GM18505 (cell line): Measurements from ENCODE around the gene SLC8A2.
A peak's percentile ranks its signal among the peaks of the same experiment; 100 is the strongest.

ENCODE experiments used
- ATAC-seq: cut with Tn5 transposase; IDR thresholded peaks from one replicate; pipeline ENCODE4 v1.9.1; 2021; ENCODE audit not compliant: unreplicated experiment
- POLR2A ChIP-seq: IDR thresholded peaks from 4 replicates; pipeline ENCODE4 v1.6.1; 2011; ENCODE audit warnings: borderline replicate concordance; ENCODE audit not compliant: insufficient read depth, insufficient read length; ENCODE audit errors: extremely low read depth

The SLC8A2 gene

DNA sequence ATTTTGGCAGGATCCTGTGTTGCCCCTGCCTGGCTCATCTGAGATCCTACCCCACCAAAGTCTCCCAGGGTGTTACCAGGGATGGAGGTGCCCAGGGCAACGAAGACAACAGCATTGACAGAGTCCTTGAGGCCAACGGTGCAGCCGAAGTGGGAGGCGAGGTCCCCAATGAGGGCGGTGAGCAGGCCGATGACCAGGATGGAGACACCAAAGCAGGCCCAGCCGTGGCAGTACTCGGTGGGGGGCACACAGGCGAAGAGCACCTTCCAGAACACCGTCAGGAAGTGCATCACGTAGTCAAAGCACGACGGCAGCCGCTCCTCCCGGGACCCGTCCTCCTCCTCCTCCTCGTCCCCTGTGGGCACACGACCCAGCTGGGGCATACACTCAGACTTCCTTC lies 39.6 kb downstream of the SLC8A2 start:
- ATAC-seq = no peak
- TF ChIP-seq POLR2A = no peak

DNA sequence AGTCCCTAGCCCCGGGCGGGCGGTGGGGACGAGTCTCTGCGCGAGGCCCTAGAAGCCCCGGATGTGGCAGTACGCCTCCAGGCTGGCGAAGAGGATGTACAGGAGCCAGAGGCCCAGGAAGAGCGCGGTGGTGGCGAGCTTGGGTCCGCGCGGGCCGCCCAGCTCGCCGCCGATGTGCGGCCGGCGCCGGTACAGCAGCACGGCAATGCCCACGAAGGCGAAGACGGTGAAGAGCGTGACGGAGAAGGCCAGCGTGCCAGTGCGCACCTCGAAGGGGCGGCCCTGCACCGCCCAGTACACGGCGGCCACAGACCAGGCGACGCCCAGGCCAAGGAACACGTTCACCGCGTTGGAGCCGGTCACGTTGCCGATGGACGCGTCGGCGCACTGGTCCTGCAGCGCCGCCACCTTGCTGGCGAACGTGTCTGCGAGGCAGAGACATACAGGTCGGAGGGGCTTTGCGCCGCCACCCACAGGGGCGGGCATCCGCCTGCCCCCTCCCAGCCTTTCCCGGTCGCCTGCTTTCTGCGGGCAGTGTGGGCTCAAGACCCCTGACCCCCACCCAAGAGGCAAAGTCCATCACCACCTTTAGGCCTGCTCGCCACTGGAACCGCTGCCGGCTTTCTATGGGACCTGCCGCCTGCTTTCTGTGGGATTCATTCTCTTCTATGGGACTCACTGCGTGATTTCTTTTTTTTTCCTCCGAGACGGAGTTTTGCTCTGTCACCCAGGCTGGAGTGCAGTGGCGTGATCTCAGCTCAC lies 41.5 kb downstream of the SLC8A2 start:
- no peak for ATAC-seq
- no peak for TF ChIP-seq POLR2A

DNA sequence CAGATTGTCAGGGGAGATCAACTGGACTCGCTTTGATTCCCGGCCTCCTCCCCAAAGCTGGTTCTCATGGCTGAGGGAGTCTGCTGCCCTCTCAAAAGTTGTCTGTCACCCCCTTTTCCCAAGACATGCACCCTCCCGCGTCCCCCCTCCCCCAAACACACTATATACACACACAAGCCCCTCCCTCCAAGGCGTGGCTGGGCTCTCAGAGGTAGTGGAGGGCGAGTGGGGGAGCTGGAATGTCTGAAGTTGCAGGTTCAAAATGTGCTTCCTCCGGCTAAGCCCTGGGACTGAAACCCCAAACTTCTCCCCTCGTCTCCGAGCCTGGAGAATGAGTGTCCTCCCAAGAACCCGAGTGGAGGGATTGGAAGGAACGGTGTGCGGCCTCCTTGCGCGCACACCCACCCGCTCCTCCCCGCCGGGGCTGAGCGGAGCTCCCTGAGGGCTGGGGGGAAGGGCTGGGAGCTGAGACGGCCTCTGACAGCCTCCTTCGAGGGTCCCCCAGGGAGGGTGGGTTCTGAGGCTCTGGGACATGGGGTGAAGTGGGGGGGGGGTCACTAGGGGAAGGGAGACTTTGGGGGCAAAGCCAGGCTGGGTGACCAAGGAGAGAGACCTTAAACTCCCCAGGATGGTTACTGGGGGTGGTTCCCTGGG lies 42.4 kb downstream of the SLC8A2 start:
- TF ChIP-seq POLR2A = no peak
- ATAC-seq = no peak

DNA sequence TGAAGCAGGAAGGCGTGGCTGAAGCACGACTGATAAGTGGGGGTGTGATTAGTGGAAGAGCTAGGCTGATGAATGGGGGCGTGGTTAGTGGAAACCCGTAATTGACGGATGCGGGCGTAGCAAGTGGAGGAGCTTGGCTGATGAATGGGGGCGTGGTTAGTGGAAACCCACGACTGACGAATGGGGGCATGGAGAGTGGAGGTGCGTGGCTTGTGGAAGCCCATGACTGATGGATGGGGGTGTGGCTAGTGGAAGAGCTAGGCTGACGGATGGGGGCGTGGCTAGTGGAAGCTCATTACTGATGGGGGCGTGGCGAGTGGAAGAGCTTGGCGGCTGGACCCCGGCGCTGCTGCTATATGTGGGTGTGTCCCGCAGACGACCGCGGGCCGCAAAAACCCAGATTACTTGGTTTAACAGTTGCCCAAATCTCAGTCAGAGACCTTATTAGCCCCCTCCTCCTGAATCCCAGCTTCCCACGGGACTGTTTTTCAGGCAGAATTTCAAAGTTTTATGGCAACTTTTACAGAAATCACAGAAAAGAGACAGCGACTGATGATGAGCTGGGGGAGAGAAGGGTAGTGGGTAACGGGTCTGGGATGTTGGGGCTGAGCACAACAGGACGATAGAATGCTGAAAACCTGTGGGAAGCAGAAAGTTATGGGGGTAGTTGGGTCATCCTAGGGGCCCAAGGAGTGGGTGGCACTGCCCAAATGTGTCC lies 43.4 kb downstream of the SLC8A2 start:
- TF ChIP-seq POLR2A = no peak
- no peak for ATAC-seq

DNA sequence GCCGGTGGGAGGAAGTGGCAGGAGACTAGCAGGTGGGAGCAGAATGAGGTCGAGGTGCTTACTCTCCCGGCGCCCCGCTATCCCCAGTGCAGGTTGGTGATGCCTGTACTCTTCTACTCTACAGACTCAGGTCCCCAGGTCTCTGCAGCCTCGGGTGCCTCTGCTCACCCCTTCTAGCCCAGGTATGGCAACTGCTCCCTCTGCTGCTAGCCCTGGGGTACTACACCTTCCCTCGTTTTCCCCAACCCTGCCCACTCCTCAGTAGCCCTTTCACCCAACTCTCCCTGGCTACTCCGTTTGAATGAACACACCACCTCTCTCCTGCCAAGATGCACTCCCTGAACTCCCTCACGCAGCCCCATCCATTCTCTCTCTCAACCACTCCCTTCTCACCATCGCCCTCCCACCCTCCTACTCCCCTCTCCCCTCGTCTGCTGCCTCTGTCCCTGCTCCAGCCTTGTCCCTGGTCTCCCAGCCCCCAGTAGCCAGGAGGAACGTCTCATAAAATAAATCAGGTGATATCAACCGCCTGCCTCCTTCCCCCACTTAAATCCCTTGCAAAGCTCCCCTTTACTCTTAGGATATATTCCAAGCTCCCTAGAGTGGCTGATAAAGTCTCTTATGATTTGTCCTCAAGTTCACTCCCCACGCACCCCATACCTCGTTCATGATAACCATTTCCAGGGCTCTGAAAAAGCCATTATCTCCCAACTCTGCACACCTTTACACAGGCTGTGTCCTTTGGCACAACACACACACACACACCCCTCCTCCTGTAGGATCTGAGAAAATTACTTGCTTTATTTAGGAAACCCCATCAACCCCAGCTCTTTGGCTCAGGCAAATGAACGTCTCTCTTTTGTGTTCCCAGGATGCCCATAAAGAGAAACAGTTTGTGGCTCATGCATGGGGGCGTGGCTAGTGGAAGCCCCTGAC lies 44.2 kb downstream of the SLC8A2 start:
- TF ChIP-seq POLR2A = no peak
- peak; percentile 47 for ATAC-seq

DNA sequence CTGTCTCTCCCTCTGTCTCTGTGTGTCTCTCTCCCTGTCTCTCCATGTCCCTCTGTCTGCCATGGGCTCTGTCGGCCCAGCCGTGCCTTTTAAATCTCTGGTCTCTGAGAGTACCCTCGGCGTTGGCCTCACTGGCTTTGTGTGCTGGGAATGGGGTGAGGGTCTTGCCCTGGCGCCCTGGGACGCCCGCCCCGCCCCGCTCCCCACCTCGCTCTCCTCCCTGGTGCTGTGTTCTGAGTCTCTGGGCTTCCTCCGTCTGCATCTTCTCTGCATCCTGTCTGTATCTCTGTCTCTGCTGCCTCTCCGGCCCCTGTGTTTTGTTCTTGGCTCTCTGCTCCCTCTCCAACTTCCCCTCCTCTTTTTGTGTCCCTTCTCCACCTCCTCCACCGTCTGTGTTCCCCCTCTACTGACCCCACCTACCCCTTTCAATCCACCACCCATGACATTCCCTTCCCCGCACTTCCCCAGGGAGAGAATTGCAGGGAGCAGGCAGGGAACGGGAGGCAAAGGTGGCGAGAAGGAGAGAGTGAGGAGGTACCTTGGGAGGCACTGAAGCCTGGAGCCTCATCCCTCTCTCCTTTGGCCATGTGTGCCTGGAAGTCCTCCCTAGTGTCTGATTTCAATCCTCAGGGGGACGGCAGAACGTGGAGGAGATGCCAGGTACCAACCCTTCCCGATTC lies 48.4 kb downstream of the SLC8A2 start:
- no peak for ATAC-seq
- TF ChIP-seq POLR2A = no peak

DNA sequence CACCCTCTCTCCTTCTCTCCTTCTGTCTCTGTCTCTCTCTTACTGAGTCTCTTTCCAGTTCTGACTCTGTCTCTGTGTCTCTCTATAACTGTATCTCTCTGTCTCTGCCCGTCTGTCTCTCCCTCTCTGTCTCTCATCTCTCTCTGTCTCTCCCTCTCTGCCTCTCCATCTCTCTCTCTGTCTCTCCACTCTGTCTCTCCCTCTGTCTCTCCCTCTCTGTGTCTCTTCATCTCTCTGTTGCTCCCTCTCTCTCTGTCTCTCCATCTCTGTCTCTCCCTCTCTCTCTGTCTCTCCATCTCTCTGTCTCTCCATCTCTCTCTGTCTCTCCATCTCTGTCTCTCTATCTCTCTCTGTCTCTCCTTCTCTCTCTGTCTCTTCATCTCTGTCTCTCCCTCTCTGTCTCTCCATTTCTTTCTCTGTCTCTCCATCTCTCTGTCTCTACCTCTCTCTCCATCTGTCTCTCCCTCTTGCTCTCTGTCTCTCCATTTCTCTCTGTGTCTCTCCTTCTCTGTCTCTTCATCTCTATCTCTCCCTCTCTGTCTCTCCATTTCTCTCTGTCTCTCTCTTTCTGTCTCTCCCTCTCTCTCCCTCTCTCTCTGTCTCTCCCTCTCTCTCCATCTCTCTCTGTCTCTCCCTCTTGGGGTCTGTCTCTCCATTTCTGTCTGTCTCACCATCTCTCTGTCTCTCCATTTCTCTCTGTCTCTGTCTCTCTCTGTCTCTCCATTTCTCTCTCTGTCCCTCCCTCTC lies 49.1 kb downstream of the SLC8A2 start:
- no peak for ATAC-seq
- no peak for TF ChIP-seq POLR2A

DNA sequence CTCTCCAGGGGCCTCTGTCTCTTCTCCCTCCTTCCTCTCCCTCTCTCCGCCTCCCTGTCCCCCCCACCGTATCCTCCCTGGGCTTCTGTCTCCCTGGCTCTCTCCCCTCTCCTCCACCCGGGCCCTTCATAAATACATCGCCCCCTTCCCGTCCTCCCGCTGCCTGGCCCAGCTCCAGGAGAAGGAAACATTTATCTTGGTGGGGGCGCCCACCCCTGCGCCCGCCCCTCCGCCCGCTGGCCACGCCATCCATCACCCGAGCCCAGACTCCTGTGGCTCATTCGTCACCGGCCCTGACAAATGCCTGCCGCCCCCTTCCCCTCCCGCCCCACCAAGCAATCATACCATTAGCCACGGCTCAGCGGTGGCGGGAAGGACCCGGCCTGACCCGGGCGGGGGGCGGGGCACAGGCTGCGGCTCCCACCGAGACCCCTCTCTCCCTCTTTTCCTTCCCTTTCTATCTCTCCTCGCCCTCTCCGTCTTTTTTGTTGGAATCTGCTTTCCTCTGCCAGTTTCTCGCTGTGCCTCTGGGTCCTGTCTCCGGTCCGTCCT lies 49.8 kb downstream of the SLC8A2 start:
- ATAC-seq = no peak
- no peak for TF ChIP-seq POLR2A

DNA sequence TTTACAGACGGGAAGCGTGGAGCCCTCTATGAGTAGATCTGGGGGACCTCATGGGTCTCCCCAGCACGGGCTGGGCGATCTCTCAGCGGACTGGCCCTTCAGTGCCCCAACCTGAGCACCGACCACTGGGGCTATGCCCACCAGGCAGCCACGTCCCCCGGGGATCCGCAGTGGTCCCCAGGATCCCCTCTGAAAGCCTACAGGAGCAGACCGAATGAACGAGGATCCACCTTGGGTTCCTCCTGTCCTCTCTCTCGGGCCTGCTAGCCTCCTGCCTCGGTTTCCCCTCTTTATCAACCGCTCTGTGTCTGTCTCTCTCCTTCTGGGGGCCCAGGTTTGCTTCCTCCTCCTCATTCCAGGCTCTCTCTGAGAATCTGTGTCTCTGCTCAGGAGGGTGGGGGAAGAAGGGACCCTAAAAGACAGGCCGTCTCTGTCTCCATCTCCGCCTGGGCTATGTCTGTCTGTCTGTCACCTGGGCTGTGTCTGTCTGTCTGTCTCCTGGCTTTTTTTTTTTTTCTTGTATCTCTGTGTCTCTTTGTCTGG lies 50.4 kb downstream of the SLC8A2 start:
- ATAC-seq = no peak
- no peak for TF ChIP-seq POLR2A

DNA sequence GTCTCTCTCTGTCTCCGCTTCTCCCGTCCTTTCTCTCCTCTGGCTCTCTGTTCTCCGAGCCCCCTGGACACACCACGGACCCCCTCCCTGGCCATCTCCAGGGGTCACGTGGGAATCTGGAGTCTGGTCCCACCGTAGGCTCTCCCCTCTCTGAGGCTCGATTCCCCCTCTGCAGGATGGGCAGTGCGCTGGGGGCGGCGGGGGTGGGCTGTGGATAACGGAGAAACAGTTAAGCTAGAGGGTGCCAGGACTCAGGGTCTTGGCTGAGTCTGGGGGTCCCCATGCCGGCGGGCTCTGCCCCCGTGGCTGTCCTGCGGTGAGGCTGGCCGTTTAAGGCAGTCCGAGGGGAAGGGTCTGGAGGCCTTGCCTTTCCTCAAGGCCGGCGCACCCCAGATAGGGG lies 51.9 kb downstream of the SLC8A2 start:
- no peak for TF ChIP-seq POLR2A
- no peak for ATAC-seq

DNA sequence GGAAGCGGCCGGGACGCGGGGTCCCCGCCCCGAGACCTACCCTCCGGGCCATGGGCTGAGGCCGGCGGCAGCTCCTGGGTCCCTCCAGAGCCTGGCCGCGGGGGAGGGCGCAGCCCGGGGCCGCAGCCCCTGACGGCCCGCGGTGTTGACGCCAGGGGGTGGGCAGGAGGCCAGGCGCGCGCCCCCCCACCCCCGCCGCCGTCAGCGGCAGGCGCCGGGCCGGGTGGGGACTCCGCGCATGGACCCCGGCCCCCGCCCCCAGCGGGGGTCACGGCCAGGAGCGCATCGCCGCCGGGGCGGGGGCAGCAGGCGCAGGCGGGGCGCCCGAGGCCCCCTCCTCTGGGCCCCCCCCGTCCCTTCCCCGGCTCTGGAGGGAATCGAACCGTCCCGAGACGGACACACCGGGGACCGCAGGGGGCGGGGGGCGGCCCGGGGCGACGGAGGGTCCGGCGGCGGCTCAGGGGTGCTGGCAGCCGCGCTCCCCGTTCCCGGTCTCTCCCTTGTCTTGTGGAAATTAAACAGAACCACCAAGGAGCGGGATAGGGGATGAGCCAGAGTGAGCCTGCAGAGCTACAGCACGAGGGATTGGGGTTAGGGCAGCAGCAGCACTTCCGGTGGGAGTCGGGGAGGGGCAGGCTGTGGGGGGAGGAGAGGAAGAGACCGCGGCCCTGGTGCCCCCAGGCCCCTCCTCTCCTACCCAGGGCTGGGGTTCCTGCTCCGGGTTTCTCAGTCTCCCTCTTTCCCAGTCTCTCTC lies 52.5 kb downstream of the SLC8A2 start, which contains the start of gene MEIS3:
Gene MEIS3 (minus strand): TSS at position 498 of the 754 bp plus-strand sequence. CDS start 446 bp downstream, at position 52.
- no peak for TF ChIP-seq POLR2A

More for the DNA sequence above, 52.5 kb downstream of the SLC8A2 start, which contains the start of gene MEIS3:
- ATAC-seq = no peak
